DMS153 treated with DMSO at 0.1 percent for 48 hours (cell line): Measurements from ENCODE around the gene EDARADD.

Experiments used
- DNase-seq: peaks from one replicate; lab custom pipeline; 2025; ENCODE audit not compliant: unreplicated experiment; lab: John Stamatoyannopoulos, UW

EDARADD gene

GRCh38 chr1:236511735-236512418 lies 117.8 kb downstream of the EDARADD start:
- DNase-seq = no peak

GRCh38 chr1:236514703-236515442 lies 120.8 kb downstream of the EDARADD start:
- DNase-seq = peak; percentile 43

- DNase-seq = no peak
These were observed 121.4 kb downstream of the EDARADD start for GRCh38 chr1:236515443-236515958.

- DNase-seq = no peak
These were observed 123.0 kb downstream of the EDARADD start for GRCh38 chr1:236516929-236517704.

GRCh38 chr1:236518322-236518721 lies 124.2 kb downstream of the EDARADD start:
- no peak for DNase-seq

- no peak for DNase-seq
These were observed 126.4 kb downstream of the EDARADD start for GRCh38 chr1:236520445-236521005.

- DNase-seq = no peak
These were observed 129.0 kb downstream of the EDARADD start for GRCh38 chr1:236522937-236523703.

GRCh38 chr1:236523704-236524141 lies 129.6 kb downstream of the EDARADD start, which contains the start of gene LGALS8:
Gene LGALS8, plus strand, starts transcription at chr1:236523982. Its CDS starts 2,089 bp downstream, at chr1:236526071.
- DNase-seq = no peak

- peak; percentile 35 for DNase-seq
These were observed 130.2 kb downstream of the EDARADD start for GRCh38 chr1:236524142-236524894.

GRCh38 chr1:236524895-236525184 lies 130.8 kb downstream of the EDARADD start:
- no peak for DNase-seq

- no peak for DNase-seq
These were observed 132.0 kb downstream of the EDARADD start for GRCh38 chr1:236526079-236526478.

GRCh38 chr1:236530286-236530685 lies 136.2 kb downstream of the EDARADD start:
- DNase-seq = no peak

- DNase-seq = no peak
These were observed 136.9 kb downstream of the EDARADD start for GRCh38 chr1:236530959-236531358.

GRCh38 chr1:236532850-236533249 lies 138.8 kb downstream of the EDARADD start:
- no peak for DNase-seq

GRCh38 chr1:236534151-236534651 lies 140.1 kb downstream of the EDARADD start:
- no peak for DNase-seq
